K562 (cell line): ENCODE results near the gene LIX1. TPM values are rescaled to one million over a fixed set of nuclear protein-coding genes. Genes with fewer than 3 reads are reported as not detected.

Source experiments
- ATAC-seq: fragments of 200-7000 bp; cut with Tn5 transposase; 3 replicates; pipeline ENCODE4 v1.9.1; 2020; ENCODE audit warnings: moderate library complexity
- Bru-seq: library from RNA; stranded (reverse); fragments of 400-500 nt; gene quantifications from one replicate; lab custom pipeline; 2021; lab: Mats Ljungman, UMichigan
- BruChase-seq, 2 experiments: library from RNA; stranded (reverse); fragments of 400-500 nt; gene quantifications; one replicate each; lab custom pipeline; 2021; lab: Mats Ljungman, UMichigan
- BruUV-seq: library from RNA; stranded (reverse); fragments of 400-500 nt; replicated peaks from 2 replicates; lab custom pipeline; 2021; lab: Mats Ljungman, UMichigan
- CTCF ChIA-PET: fragments of 300-600 bp; formaldehyde crosslinking; extraction: SDS; loops from one replicate; lab custom pipeline; 2021; ENCODE audit warnings: low intra/inter-chr PET ratio; lab: Yijun Ruan, JAX
- POLR2A ChIA-PET: fragments of 300-600, 350-650 bp; sonication (Branson Sonifier 250); formaldehyde crosslinking; extraction: SDS; loops from one replicate; lab custom pipeline; 2021; ENCODE audit warnings: antibody characterized with exemption, inconsistent platforms; lab: Yijun Ruan, JAX
- DNase-seq, 4 experiments: peaks; one replicate each; pipeline versions ENCODE4 v3.0.0 to v3.0.0-alpha.2; 2011 to 2018; ENCODE audit warnings: low spot score in 3 of 4, mixed read lengths in 3 of 4; ENCODE audit errors: extremely low read depth in 1 of 4
- FAIRE-seq: peaks from 2 replicates; lab custom pipeline; 2011; peaks lifted over from hg19 to GRCh38; lab: Jason Lieb, UNC
- H2AFZ ChIP-seq: 2 replicates; pipeline ENCODE4 v1.6.0; 2011; ENCODE audit warnings: low read depth, low read length, control low read depth, inconsistent platforms
- H3K27ac ChIP-seq: fragments of 200-600 bp; 3 replicates; pipeline ENCODE4 v1.8.0; 2011; ENCODE audit warnings: low read depth, mild to moderate bottlenecking, control low read depth, inconsistent platforms, low read length, moderate library complexity, mixed read lengths; ENCODE audit errors: extremely low read depth
- H3K27me3 ChIP-seq, 2 experiments: fragments of 300-600 bp in 1 of 2; 2 replicates in 1 of 2; 3 replicates in 1 of 2; pipeline versions ENCODE4 v1.6.0 to v1.8.0; 2011; ENCODE audit warnings: inconsistent platforms in 2 of 2, low read length in 2 of 2, mild to moderate bottlenecking in 1 of 2, mixed read lengths in 1 of 2, moderate library complexity in 1 of 2; ENCODE audit not compliant: control insufficient read depth in 2 of 2, insufficient read depth in 2 of 2
- H3K36me3 ChIP-seq: fragments of 300-600 bp; 3 replicates; pipeline ENCODE4 v1.8.0; 2011; ENCODE audit warnings: mild to moderate bottlenecking, low read length, inconsistent platforms; ENCODE audit not compliant: control insufficient read depth, insufficient read depth
- H3K4me1 ChIP-seq, 2 experiments: fragments of 200-600 bp in 1 of 2; replicated peaks in 1 of 2; 2 replicates in 1 of 2; 3 replicates in 1 of 2; pipeline versions ENCODE4 v1.5.1 to v1.8.0; 2011; ENCODE audit warnings: inconsistent platforms in 2 of 2, low read length in 2 of 2, mild to moderate bottlenecking in 1 of 2, mixed read lengths in 1 of 2, moderate library complexity in 1 of 2; ENCODE audit not compliant: control insufficient read depth in 2 of 2, insufficient read depth in 2 of 2
- H3K4me2 ChIP-seq: 2 replicates; pipeline ENCODE4 v1.6.1; 2011; ENCODE audit warnings: low read length, control low read depth, inconsistent platforms, mixed read lengths; ENCODE audit not compliant: insufficient read depth
- H3K4me3 ChIP-seq: fragments of 200-600 bp; sonication (generic), shearing (Covaris generic); 2 replicates; pipeline ENCODE4 v1.5.1; 2016; ENCODE audit warnings: control low read depth, inconsistent platforms
- H3K79me2 ChIP-seq: fragments of 200-600 bp; 3 replicates; pipeline ENCODE4 v1.8.0; 2011; ENCODE audit warnings: low read length, inconsistent platforms; ENCODE audit not compliant: control insufficient read depth, insufficient read depth
- H3K9ac ChIP-seq, 2 experiments: 2 replicates each; pipeline versions ENCODE4 v1.6.0 to v1.6.1; 2011; ENCODE audit warnings: low read depth in 2 of 2, low read length in 2 of 2, control low read depth in 1 of 2, inconsistent platforms in 1 of 2, mild to moderate bottlenecking in 1 of 2, mixed read lengths in 1 of 2; ENCODE audit not compliant: insufficient read depth in 1 of 2
- H3K9me1 ChIP-seq: one replicate; pipeline ENCODE4 v1.6.0; 2011; ENCODE audit warnings: inconsistent platforms, mild to moderate bottlenecking, low read length, moderate library complexity; ENCODE audit not compliant: control insufficient read depth, insufficient read depth
- H3K9me3 ChIP-seq: replicated peaks from 2 replicates; pipeline ENCODE4 v1.5.1; 2011; ENCODE audit warnings: low read depth, low read length, inconsistent platforms; ENCODE audit not compliant: control insufficient read depth, insufficient read depth
- H4K20me1 ChIP-seq: replicated peaks from 2 replicates; pipeline ENCODE4 v1.6.1; 2011; ENCODE audit warnings: low read length, inconsistent platforms, mixed read lengths; ENCODE audit not compliant: control insufficient read depth, insufficient read depth
- PHB ChIP-seq: fragments of 250-450 bp; sonication (Bioruptor Pico); IDR thresholded peaks from 2 replicates; pipeline ENCODE4 v1.5.0; 2021
- ZFP36 ChIP-seq: fragments of 150-350 bp; IDR thresholded peaks from 2 replicates; pipeline ENCODE4 v1.6.1; 2018; ENCODE audit warnings: low read length, low read depth; ENCODE audit not compliant: partially characterized antibody
- ZNF146 ChIP-seq: IDR thresholded peaks from one replicate; pipeline ENCODE4 v1.6.1; 2018; ENCODE audit warnings: missing compliant biosample characterization; ENCODE audit not compliant: unreplicated experiment
- ZNF707 ChIP-seq: fragments of 250-450 bp; sonication (Bioruptor Pico); conservative IDR thresholded peaks from 2 replicates; pipeline ENCODE4 v1.8.0; 2022; ENCODE audit warnings: inconsistent platforms, mild to moderate bottlenecking, moderate library complexity
- WGBS: fragments of 100-300 bp; shearing (Covaris generic); methylation state at CpG from one replicate; pipeline ENCODE4 v1.1.6; 2016; ENCODE audit warnings: low coverage, mixed read lengths; ENCODE audit not compliant: insufficient coverage; ENCODE audit errors: missing lambda C conversion rate; 5-methylcytosine and 5-hydroxymethylcytosine counted together
- in situ Hi-C: fragments of 300-500 bp; cut with MboI; formaldehyde crosslinking; loops from 4 replicates; pipeline ENCODE4 v1.15.0; 2018; ENCODE audit warnings: inconsistent platforms, mixed read lengths
- intact Hi-C: fragments of 100-400 bp; cut with micrococcal nuclease; formaldehyde crosslinking; loops from 2 replicates; pipeline ENCODE4 v1.14.2; 2022
- long read RNA-seq, 3 experiments: library from polyadenylated mRNA in 2 of 3; library from RNA in 1 of 3; unstranded in 2 of 3; stranded (forward) in 1 of 3; transcript quantifications; one replicate each; pipeline ENCODE4 v2.0.0, GENCODE V29; 2019 to 2022
- polyA minus RNA-seq, 3 experiments: library from RNA; depleted of rRNA, polyadenylated mRNA; stranded (reverse); fragments of >200 nt; gene quantifications; 2 replicates each; pipeline ENCODE4 v1.2.3, GENCODE V29; 2011
- polyA plus RNA-seq, 8 experiments: library from polyadenylated mRNA; depleted of rRNA in 4 of 8; stranded (reverse) in 5 of 8; unstranded in 3 of 8; fragments of >200 nt; fragmentation: Nextera tagmentation in 2 of 8; fragmentation: Illumina TruSeq in 1 of 8; extraction: Ambion mirVana in 2 of 8; extraction: Trizol in 1 of 8; gene quantifications; 2 replicates each; pipeline versions ENCODE4 v1.2.1 to v1.2.3, GENCODE V29; 2011 to 2014; ENCODE audit warnings: inconsistent platforms in 1 of 8, missing spikeins in 1 of 8
- total RNA-seq, 7 experiments: library from RNA; depleted of rRNA in 6 of 7; stranded (reverse); fragments of >200 nt in 6 of 7; fragmentation: Illumina TruSeq in 2 of 7; extraction: Trizol in 2 of 7; gene quantifications; 2 replicates each; pipeline versions ENCODE4 v1.2.1 to v1.2.3, GENCODE V29; 2011 to 2021; ENCODE audit warnings: low replicate concordance in 1 of 7
- TF ChIP-seq, protein P1 (sequence below): fragments of 450-650 bp; formaldehyde crosslinking; IDR thresholded peaks from 2 replicates; pipeline ENCODE4 v1.4.0; 2020; ENCODE audit warnings: mild to moderate bottlenecking, moderate library complexity
- TF ChIP-seq, protein P2 (sequence below), 2 experiments: fragments of 450-650 bp; formaldehyde crosslinking in 1 of 2; IDR thresholded peaks; 2 replicates each; pipeline versions ENCODE4 v1.4.0 to v1.6.1; 2014 to 2020; ENCODE audit warnings: mild to moderate bottlenecking in 2 of 2, borderline replicate concordance in 1 of 2, low read depth in 1 of 2

Gene LIX1
- not detected in 2 replicates for total RNA-seq (2011; cell fraction: chromatin; rRNA removed; ENCODE audit: low replicate concordance)
- not detected in 2 replicates for total RNA-seq (2011; cell fraction: nucleolus; rRNA removed)
- not detected in 2 replicates for total RNA-seq (2011; cell fraction: nucleoplasm; rRNA removed)
- total RNA-seq (2014; rRNA removed): not detected in 2 replicates
- total RNA-seq (2014; rRNA removed; fragmentation: Illumina TruSeq; extraction: Trizol): not detected in 2 replicates
- total RNA-seq (2015; rRNA removed; fragmentation: Illumina TruSeq; extraction: Trizol): not detected in 2 replicates
- not detected in 2 replicates for total RNA-seq (2021)
- not detected in 2 replicates for polyA plus RNA-seq (2011; rRNA removed)
- polyA plus RNA-seq (2011; cell fraction: cytosol; rRNA removed): 0.01 TPM in 1 of 2 replicates, not detected in the other
- polyA plus RNA-seq (2011; cell fraction: nucleus; rRNA removed): not detected in 2 replicates
- 0.01 and 0.15 TPM in 2 replicates for polyA plus RNA-seq (2012)
- not detected in 2 replicates for polyA plus RNA-seq (2014; fragmentation: Illumina TruSeq; extraction: Trizol)
- polyA plus RNA-seq (2014; fragmentation: Nextera tagmentation; extraction: Ambion mirVana): under 1 TPM; 0.01 to 0.18 TPM
- polyA plus RNA-seq (2014; rRNA removed): not detected in 2 replicates
- not detected in 2 replicates for polyA minus RNA-seq (2011; rRNA and poly(A)+ RNA removed)
- polyA minus RNA-seq (2011; cell fraction: cytosol; rRNA and poly(A)+ RNA removed): not detected in 2 replicates
- polyA minus RNA-seq (2011; cell fraction: nucleus; rRNA and poly(A)+ RNA removed): not detected in 2 replicates
- percentile 2 among the genes with signal in this experiment for Bru-seq, nascent RNA
- percentile 24 among the genes with signal in this experiment for BruChase-seq, experiment 1, labeled RNA remaining after a 2-hour chase
- percentile 20 among the genes with signal in this experiment for BruChase-seq, experiment 2, labeled RNA remaining after a 6-hour chase
- long read RNA-seq, experiment 1, partial matches to known transcripts: 0 of 1 reads
- long read RNA-seq, experiment 1, other reads (novel, unspliced or antisense): 1 of 1 reads
- long read RNA-seq, experiment 2: 0 reads
- long read RNA-seq, experiment 3: 0 reads

DNA sequence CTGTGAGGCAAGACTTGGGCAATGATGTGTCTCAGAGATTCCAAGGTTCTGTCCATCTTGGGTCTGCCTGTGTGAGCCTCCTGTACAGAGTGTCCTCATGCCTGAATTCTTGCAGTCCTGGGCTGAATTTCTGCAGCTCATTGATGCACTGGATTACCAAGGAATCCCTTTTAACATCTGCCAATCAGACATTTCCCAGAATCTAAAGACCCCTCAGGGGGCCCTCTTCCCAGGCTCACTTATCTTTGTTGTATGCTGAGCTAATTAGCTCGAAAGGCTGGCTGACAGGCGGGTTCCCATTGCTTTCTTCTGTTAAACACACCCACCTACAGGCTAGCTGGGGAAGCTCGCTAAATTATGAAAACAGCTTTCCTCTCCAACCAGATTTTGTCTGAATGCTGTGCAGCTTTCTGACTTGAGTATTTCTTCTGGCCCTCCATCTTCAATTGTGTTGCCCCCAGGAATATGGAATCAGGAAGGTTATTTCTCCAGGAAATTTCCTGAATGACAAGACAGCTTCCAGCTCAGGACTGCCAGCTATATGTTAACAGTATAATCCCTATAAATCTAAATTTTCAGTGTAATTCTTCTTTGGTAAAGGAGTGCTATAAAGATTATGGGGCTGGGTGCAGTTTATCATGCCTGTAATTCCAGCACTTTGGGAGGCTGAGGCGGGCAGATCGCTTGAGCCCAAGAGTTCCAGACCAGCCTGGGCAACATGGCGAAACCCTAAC lies at the start of gene LIX1:
TSS of gene LIX1 (minus strand) at position 91 of the 734 bp plus-strand sequence. CDS start at position 56, 35 bp downstream.
- Histone ChIP-seq H2AFZ (no peak within 1 kb of the TSS), H3K4me3 (no peak within 1 kb of the TSS), H3K36me3 (no peaks in the 10 kb centered on the region), H3K4me1 (no peaks in the 10 kb centered on the region), H3K4me2 (no peak within 1 kb of the TSS), H3K79me2 (no peaks in the 10 kb centered on the region), H3K9me3 (no peaks in the 10 kb centered on the region), H4K20me1 (no peaks in the 10 kb centered on the region), H3K27me3 (no peaks in the 10 kb centered on the region), H3K9me1 (no peaks in the 10 kb centered on the region), H3K9ac (no peak within 1 kb of the TSS), H3K27ac (no peak within 1 kb of the TSS)
- in situ Hi-C loops: no loop called here
- DNase-seq: peak in 2 of 4 experiments; percentile 35 to 54
- ChIA-PET CTCF (interaction anchor here (1.3 to 2.0 kb wide), 4 partner anchors 81 to 274 kb away, joined by 3 to 8 read pairs (median 6); no protein-coding TSS in a partner anchor), POLR2A (interaction anchor here (1.1 to 1.8 kb wide), 2 partner anchors 13 to 53 kb away, joined by 3 to 4 read pairs; no protein-coding TSS in a partner anchor)
- intact Hi-C loops: loop anchor here (1.0 to 5.0 kb wide), 5 partner anchors 80 to 530 kb away; no protein-coding TSS in a partner anchor
- ATAC-seq: peak; percentile 95
- 45% methylated on average over 6 of the region's 6 CpGs for WGBS
- BruUV-seq: no TSS peak
- peak; percentile 85 for FAIRE-seq
- peak; percentile 20 for TF ChIP-seq ZFP36
- no peak for TF ChIP-seq ZNF146
- TF ChIP-seq PHB (CRISPR knock-in tag): no peak
- TF ChIP-seq ZNF707 (CRISPR knock-in tag): no peak
- TF ChIP-seq, protein P1, sequence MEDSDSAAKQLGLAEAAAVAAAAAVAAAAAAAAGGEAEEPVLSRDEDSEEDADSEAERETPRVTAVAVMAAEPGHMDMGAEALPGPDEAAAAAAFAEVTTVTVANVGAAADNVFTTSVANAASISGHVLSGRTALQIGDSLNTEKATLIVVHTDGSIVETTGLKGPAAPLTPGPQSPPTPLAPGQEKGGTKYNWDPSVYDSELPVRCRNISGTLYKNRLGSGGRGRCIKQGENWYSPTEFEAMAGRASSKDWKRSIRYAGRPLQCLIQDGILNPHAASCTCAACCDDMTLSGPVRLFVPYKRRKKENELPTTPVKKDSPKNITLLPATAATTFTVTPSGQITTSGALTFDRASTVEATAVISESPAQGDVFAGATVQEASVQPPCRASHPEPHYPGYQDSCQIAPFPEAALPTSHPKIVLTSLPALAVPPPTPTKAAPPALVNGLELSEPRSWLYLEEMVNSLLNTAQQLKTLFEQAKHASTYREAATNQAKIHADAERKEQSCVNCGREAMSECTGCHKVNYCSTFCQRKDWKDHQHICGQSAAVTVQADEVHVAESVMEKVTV (CRISPR knock-in tag): peak; percentile 54
- TF ChIP-seq, protein P2, sequence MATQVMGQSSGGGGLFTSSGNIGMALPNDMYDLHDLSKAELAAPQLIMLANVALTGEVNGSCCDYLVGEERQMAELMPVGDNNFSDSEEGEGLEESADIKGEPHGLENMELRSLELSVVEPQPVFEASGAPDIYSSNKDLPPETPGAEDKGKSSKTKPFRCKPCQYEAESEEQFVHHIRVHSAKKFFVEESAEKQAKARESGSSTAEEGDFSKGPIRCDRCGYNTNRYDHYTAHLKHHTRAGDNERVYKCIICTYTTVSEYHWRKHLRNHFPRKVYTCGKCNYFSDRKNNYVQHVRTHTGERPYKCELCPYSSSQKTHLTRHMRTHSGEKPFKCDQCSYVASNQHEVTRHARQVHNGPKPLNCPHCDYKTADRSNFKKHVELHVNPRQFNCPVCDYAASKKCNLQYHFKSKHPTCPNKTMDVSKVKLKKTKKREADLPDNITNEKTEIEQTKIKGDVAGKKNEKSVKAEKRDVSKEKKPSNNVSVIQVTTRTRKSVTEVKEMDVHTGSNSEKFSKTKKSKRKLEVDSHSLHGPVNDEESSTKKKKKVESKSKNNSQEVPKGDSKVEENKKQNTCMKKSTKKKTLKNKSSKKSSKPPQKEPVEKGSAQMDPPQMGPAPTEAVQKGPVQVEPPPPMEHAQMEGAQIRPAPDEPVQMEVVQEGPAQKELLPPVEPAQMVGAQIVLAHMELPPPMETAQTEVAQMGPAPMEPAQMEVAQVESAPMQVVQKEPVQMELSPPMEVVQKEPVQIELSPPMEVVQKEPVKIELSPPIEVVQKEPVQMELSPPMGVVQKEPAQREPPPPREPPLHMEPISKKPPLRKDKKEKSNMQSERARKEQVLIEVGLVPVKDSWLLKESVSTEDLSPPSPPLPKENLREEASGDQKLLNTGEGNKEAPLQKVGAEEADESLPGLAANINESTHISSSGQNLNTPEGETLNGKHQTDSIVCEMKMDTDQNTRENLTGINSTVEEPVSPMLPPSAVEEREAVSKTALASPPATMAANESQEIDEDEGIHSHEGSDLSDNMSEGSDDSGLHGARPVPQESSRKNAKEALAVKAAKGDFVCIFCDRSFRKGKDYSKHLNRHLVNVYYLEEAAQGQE (IDR thresholded peaks at IDR 0.05; ENCODE audit: borderline replicate concordance): peak; percentile 58; the same call in 1 of the 2 replicates
- TF ChIP-seq, protein P2 (CRISPR knock-in tag; IDR thresholded peaks at IDR 0.05; ENCODE audit: low read depth): no peak
